OCI-LY7 (cell line): ENCODE measurements around the gene ZNF467.

Experiments used
- EZH2phosphoT487 ChIP-seq: fragments of 200-600 bp; sonication (generic); IDR thresholded peaks from 2 replicates; pipeline ENCODE4 v1.6.1; 2018; ENCODE audit warnings: low read depth, borderline replicate concordance, mild to moderate bottlenecking, mixed run types, antibody characterized with exemption, low read length, moderate library complexity, mixed read lengths
- TF ChIP-seq, protein P1 (sequence below): fragments of 200-600 bp; sonication (generic); conservative IDR thresholded peaks from 2 replicates; pipeline ENCODE4 v1.5.1; 2014; ENCODE audit warnings: mild to moderate bottlenecking, antibody characterized with exemption, low read length, moderate library complexity, mixed read lengths

DNA sequence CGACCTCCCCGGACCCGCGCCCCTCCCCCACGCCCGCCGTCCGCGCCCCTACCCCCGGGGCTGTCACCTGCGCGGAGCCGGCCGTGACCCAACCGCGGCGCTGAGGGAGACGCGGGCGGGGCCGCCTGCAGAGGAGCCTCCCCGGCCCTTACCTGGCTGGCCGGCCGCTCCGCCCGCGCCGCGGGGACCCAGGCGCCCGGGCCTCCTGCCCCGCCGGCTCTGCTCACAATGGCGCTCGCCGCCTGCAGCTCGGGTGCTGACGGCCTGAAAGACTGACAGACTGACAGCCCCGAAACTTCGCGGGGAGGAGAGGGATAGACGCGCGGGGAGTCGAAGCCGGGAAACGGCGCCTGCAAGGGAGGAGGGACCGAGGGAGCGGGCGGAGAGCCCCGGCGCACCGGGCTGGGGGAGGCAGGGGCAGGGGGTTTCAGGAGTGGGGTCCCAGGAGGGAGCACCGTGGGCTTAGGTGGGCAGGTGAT, 393 bp downstream of the ZNF467 start:
- TF ChIP-seq, protein P1, sequence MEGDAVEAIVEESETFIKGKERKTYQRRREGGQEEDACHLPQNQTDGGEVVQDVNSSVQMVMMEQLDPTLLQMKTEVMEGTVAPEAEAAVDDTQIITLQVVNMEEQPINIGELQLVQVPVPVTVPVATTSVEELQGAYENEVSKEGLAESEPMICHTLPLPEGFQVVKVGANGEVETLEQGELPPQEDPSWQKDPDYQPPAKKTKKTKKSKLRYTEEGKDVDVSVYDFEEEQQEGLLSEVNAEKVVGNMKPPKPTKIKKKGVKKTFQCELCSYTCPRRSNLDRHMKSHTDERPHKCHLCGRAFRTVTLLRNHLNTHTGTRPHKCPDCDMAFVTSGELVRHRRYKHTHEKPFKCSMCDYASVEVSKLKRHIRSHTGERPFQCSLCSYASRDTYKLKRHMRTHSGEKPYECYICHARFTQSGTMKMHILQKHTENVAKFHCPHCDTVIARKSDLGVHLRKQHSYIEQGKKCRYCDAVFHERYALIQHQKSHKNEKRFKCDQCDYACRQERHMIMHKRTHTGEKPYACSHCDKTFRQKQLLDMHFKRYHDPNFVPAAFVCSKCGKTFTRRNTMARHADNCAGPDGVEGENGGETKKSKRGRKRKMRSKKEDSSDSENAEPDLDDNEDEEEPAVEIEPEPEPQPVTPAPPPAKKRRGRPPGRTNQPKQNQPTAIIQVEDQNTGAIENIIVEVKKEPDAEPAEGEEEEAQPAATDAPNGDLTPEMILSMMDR, result no peak
- no peak for TF ChIP-seq EZH2phosphoT487
